ENCODE data around the gene YIPF5. TPM values are rescaled to one million over a fixed set of nuclear protein-coding genes. Genes with fewer than 3 reads are reported as not detected.

The YIPF5 gene
- total RNA-seq, 1 donor from 2014 or later: 46.4 TPM

GRCh38 chr5:144162686-144163085, 7.8 kb downstream of the YIPF5 start:
- H3K27ac ChIP-seq: no peak overlapping the region
- H3K4me1 ChIP-seq: peaks cover 6% of the 10 kb centered on the region
- intact Hi-C loops (cut with DNase I): no loop called here
- no peak for ATAC-seq
- no peaks in the 10 kb centered on the region for H3K27me3 ChIP-seq (ENCODE audit: low read depth)
- no peaks in the 10 kb centered on the region for H3K9me3 ChIP-seq
- H3K4me3 ChIP-seq: no peak overlapping the region
- no peak for DNase-seq
- TF ChIP-seq CTCF (IDR thresholded peaks at IDR 0.05): no peak
- peaks cover 88% of the 10 kb centered on the region for H3K36me3 ChIP-seq

- no peak for ATAC-seq
- no peak for DNase-seq
- no peak overlapping the region for H3K4me3 ChIP-seq
- TF ChIP-seq CTCF (IDR thresholded peaks at IDR 0.05): no peak
- peaks cover 37% of the 10 kb centered on the region for H3K36me3 ChIP-seq
- intact Hi-C loops (cut with DNase I): no loop called here
- H3K9me3 ChIP-seq: no peaks in the 10 kb centered on the region
- no peaks in the 10 kb centered on the region for H3K27me3 ChIP-seq (ENCODE audit: low read depth)
- H3K4me1 ChIP-seq: no peaks in the 10 kb centered on the region
- H3K27ac ChIP-seq: no peak overlapping the region
These were observed 13.7 kb downstream of the YIPF5 start for GRCh38 chr5:144156767-144157171.

GRCh38 chr5:144151026-144151425, 19.4 kb downstream of the YIPF5 start:
- no peaks in the 10 kb centered on the region for H3K27me3 ChIP-seq (ENCODE audit: low read depth)
- DNase-seq (no peak), ATAC-seq (no peak)
- TF ChIP-seq CTCF (IDR thresholded peaks at IDR 0.05): no peak
- no peaks in the 10 kb centered on the region for H3K9me3 ChIP-seq
- H3K4me3 ChIP-seq: no peak overlapping the region
- H3K36me3 ChIP-seq: no peaks in the 10 kb centered on the region
- H3K27ac ChIP-seq: no peak overlapping the region
- no peaks in the 10 kb centered on the region for H3K4me1 ChIP-seq
- intact Hi-C loops (cut with DNase I): no loop called here

DNA sequence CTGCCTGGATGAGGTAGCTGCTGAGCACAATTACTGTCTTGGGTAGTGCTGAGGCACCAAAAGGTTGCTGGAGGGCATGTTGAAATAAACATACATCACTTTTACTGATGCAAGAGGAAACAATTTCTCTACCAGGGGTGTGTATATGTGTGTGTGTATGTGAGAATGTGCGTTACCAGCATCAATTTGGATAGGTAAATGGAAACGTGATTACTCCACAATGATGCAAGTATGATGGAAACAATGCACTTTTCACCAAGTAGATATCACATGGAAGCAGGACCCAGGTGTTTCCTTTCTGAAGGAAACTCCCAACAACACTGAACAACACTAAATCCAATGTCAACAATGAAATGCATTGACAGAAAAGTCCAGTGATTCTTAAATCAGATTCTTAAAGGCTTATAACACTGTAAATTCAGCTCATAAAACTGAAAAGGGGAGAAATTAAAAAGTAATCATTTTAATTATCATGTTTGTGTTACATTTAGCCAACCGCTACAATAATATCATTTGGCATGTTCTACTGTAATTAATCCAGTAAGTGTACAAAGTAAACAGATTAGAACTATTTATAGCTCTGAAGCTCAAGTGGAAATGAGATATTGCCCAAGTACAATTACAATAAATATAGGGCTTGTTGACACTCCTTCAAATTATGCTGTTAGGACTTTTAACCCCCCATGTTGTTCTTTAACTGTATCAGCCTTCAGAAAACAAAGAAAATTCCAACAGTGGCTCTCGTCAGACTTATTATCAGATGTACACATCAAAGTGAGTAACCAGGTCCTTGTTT, 25.3 kb downstream of the YIPF5 start:
- Histone ChIP-seq H3K4me3 (no peak overlapping the region), H3K27ac (no peak overlapping the region), H3K9me3 (no peaks in the 10 kb centered on the region), H3K27me3 (ENCODE audit: low read depth) (no peaks in the 10 kb centered on the region), H3K36me3 (no peaks in the 10 kb centered on the region), H3K4me1 (peaks cover 4% of the 10 kb centered on the region)
- ATAC-seq: no peak
- intact Hi-C loops (cut with DNase I): no loop called here
- no peak for TF ChIP-seq CTCF (IDR thresholded peaks at IDR 0.05)
- no peak for DNase-seq

GRCh38 chr5:144143625-144144024, 26.8 kb downstream of the YIPF5 start:
- TF ChIP-seq CTCF (IDR thresholded peaks at IDR 0.05): no peak
- no peak for ATAC-seq
- no peaks in the 10 kb centered on the region for H3K27me3 ChIP-seq (ENCODE audit: low read depth)
- no peaks in the 10 kb centered on the region for H3K9me3 ChIP-seq
- no peak overlapping the region for H3K4me3 ChIP-seq
- no peaks in the 10 kb centered on the region for H3K36me3 ChIP-seq
- intact Hi-C loops (cut with DNase I): no loop called here
- no peak for DNase-seq
- no peak overlapping the region for H3K27ac ChIP-seq
- H3K4me1 ChIP-seq: peaks cover 4% of the 10 kb centered on the region
